Measurements from ENCODE around the gene GABRG1. TPM values are rescaled to one million over a fixed set of nuclear protein-coding genes. Genes with fewer than 3 reads are reported as not detected.

The GABRG1 gene
- total RNA-seq, result not detected

GRCh38 chr4:46123913-46124755, at the start of gene GABRG1:
TSS of gene GABRG1 (minus strand) at chr4:46124054. CDS start at chr4:46123913, 141 bp downstream.
- peak; percentile 5 for DNase-seq

GRCh38 chr4:46146993-46147392, 23.1 kb upstream of the GABRG1 start:
- no peak for DNase-seq

- DNase-seq, result no peak
Observed at GRCh38 chr4:46131498-46132057, 7.7 kb upstream of the GABRG1 start.

GRCh38 chr4:46124773-46125413, 1.0 kb upstream of the GABRG1 start:
- DNase-seq, result peak; percentile 68

GRCh38 chr4:46081674-46082073, 42.2 kb downstream of the GABRG1 start:
- no peak for DNase-seq

- DNase-seq, result no peak
Observed at GRCh38 chr4:46081248-46081647, 42.6 kb downstream of the GABRG1 start.

GRCh38 chr4:46073778-46074177, 50.1 kb downstream of the GABRG1 start:
- no peak for DNase-seq

- no peak for DNase-seq
Observed at GRCh38 chr4:46051392-46051791, 72.5 kb downstream of the GABRG1 start.

- no peak for DNase-seq
Observed at GRCh38 chr4:46032056-46032455, 91.8 kb downstream of the GABRG1 start.

- peak; percentile 41 for DNase-seq
Observed at GRCh38 chr4:46016306-46016705, 107.5 kb downstream of the GABRG1 start.

GRCh38 chr4:45992728-45993127, 131.1 kb downstream of the GABRG1 start:
- DNase-seq, result no peak

- DNase-seq, result no peak
Observed at GRCh38 chr4:45989775-45990174, 134.1 kb downstream of the GABRG1 start.

- no peak for DNase-seq
Observed at GRCh38 chr4:45987858-45988257, 136.0 kb downstream of the GABRG1 start.
